GM19240 (cell line): ENCODE data around the gene HEATR5A.
"Not testable (repeated sequence)": the region's sequence is repeated elsewhere in the genome, so short reads cannot be mapped to it uniquely, and the experiment has no call there.

ENCODE experiments used
- DNase-seq: peaks from one replicate; pipeline ENCODE4 v3.0.0; 2011; ENCODE audit warnings: low spot score; ENCODE audit not compliant: insufficient read length

Gene HEATR5A

GRCh38 chr14:31329876-31330521, 90.4 kb downstream of the HEATR5A start:
- not testable (repeated sequence) for DNase-seq

DNA sequence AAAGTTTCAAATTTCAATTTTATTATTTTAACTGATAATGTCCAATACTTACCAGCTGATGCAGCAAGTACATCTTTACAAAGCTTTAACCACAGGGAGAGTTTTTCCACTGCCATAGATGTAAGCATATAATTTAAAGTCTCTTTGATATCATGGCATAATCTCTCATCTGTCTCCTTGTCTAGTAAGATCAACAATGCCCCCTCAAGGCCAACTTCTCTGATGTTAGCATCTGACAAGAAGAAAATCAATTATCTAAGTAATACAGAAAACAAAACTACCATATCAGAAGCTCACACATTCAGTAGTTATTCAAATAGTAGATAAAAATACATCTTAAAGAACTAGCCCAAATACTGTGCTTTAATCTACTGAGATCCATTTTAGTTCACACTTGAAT, 94.2 kb downstream of the HEATR5A start:
- no peak for DNase-seq

- DNase-seq = no peak
Measured at GRCh38 chr14:31323419-31323818, 96.9 kb downstream of the HEATR5A start.

- no peak for DNase-seq
Measured at GRCh38 chr14:31320922-31321766, 99.2 kb downstream of the HEATR5A start.

- no peak for DNase-seq
Measured at GRCh38 chr14:31320216-31320615, 100.1 kb downstream of the HEATR5A start.

DNA sequence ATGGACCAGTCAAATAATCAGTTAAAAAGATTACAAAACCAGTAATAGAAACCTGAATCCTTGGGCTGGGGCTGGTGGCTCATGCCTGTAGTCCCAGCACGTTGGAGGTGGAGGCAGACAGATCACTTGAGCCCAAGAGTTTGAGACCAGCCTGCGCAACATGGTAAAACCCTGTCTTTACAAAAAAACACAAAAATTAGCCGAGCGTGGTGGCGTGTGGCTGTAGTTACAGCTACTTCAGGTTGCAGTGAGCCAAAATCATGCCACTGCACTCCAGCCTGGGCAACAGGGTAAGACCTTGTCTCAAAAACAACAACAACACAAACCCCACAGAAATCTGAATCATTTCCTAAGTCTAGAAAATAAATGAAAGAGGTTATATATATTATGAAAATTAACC, 100.6 kb downstream of the HEATR5A start:
- no peak for DNase-seq

- DNase-seq = no peak
Measured at GRCh38 chr14:31312934-31313333, 107.4 kb downstream of the HEATR5A start.

GRCh38 chr14:31312370-31312769, 108.0 kb downstream of the HEATR5A start:
- not testable (repeated sequence) for DNase-seq

DNA sequence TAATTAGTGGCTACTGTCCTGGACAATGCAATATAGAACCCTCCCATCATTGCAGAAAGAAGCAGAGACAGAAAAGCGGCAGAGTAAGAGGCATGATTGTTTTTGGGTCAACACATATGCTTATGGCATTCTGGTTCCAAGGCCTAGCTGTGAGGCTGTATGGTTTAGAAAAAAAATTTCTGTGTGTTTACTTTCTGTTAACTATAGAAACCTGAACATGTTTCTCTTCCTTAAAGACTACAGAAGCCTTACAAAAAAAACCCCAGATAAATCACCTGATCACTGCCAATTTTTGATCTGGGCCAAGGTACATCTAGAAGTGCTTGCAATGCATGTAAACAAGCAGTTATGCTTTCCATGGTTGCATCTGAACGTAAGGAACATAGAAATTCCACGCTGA, 112.7 kb downstream of the HEATR5A start:
- no peak for DNase-seq

- DNase-seq = no peak
Measured at GRCh38 chr14:31307198-31307597, 113.2 kb downstream of the HEATR5A start.

- DNase-seq = no peak
Measured at GRCh38 chr14:31303654-31304053, 116.7 kb downstream of the HEATR5A start.

DNA sequence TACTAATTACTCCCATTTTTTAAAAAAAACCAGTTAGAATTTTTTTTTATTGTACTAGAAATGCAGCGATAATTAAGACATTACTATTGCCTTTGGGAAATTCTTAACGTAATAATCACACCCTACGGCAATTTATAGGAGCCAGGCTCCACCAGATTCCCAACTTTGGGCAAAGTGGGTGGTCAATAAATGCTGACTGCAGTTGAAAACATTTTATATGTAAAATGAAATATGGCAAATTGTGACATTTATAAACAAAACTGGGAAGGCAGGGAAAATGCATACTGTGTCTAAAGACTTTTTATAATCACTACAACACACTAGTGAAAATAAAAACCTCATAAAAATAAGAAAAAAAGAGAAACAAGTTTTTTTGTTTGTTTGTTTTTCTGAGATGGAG, 119.5 kb downstream of the HEATR5A start:
- no peak for DNase-seq

- no peak for DNase-seq
Measured at GRCh38 chr14:31300296-31300695, 120.1 kb downstream of the HEATR5A start.

- no peak for DNase-seq
Measured at GRCh38 chr14:31297701-31298344, 122.5 kb downstream of the HEATR5A start.

DNA sequence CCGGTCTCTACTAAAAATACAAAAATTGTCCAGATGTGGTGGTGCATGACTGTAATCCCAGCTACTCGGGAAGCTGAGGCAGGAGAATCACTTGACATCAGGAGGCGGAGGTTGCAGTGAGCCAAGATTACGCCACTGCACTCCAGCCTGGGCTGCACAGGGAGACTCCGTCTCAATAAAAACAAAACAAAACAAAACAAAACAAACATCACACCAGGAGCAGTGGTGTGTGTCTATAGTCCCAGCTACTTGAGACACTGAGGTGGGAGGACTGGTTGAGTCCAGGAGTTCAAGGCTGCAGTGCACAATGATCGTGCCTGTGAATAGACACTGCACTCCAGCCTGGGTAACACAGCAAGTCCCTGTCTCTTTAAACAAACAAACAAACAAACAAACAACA, 123.2 kb downstream of the HEATR5A start:
- DNase-seq = no peak

GRCh38 chr14:31294746-31295405, 125.5 kb downstream of the HEATR5A start:
- no peak for DNase-seq

- DNase-seq = no peak
Measured at GRCh38 chr14:31292937-31293616, 127.3 kb downstream of the HEATR5A start.

DNA sequence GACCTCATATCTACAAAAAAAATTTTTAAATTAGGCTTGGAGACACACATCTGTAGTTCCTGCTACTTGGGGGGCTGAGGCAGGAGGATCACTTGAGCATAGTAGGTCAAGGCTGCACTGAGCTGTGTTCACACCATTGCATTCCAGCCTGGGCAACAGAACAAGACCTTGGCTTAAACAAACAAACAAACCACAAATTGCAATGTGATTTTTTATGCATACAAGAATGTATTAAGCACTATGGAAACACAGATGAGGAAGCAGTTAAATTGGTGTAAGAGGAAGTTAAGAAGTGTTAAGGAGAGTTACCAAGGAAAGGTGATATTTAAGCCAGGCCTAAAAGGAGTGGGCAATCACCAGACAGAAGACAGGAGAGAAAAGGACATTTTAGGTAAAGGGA, 129.1 kb downstream of the HEATR5A start:
- no peak for DNase-seq

DNA sequence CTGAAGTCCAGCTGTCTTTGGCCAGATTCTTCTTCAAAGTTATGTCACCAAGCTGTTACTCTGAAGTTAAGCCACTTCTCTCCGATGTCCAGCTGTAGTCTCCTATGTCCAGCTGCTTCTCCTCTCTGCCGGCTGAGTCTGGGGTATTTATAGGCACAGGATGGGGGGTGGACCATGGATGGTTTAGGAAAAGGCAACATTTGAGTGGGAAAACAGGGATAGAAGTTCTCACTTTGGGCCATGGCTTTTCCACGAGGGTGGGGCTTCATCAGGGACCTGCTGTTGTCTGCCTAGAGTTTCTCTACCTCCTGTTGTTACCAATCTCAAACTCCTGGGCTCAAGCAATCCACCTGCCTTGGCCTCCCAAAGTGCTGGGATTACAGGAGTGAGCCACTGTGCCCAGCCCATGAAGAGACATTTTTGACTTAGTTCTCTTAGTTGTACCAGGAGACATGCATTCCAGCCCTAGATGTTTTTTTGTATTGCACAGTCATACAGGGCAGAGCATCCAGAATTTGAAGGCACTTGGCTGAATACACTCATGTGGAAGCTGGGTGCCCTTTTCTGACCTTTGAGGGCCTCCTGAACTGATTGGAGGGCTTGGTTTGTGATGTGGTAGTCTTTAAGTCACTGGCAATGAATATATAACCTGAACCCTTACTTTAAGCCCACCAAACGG, 132.9 kb downstream of the HEATR5A start:
- no peak for DNase-seq

GRCh38 chr14:31286456-31287293, 133.7 kb downstream of the HEATR5A start:
- DNase-seq = no peak
